ENCODE data around the gene LPCAT1.

The LPCAT1 gene

GRCh38 chr5:1555011-1555807 lies 31.4 kb upstream of the LPCAT1 start:
- no peak for DNase-seq

GRCh38 chr5:1554410-1554967 lies 30.7 kb upstream of the LPCAT1 start:
- DNase-seq: no peak

- no peak for DNase-seq
These were observed 30.0 kb upstream of the LPCAT1 start for GRCh38 chr5:1553539-1554409.

- DNase-seq: no peak
These were observed 28.9 kb upstream of the LPCAT1 start for GRCh38 chr5:1552521-1553255.

GRCh38 chr5:1551426-1552301 lies 27.9 kb upstream of the LPCAT1 start:
- DNase-seq: no peak

GRCh38 chr5:1550287-1551076 lies 26.7 kb upstream of the LPCAT1 start:
- no peak for DNase-seq

GRCh38 chr5:1549475-1550030 lies 25.8 kb upstream of the LPCAT1 start:
- no peak for DNase-seq

GRCh38 chr5:1548702-1549474 lies 25.1 kb upstream of the LPCAT1 start:
- no peak for DNase-seq

GRCh38 chr5:1547655-1548054 lies 23.9 kb upstream of the LPCAT1 start:
- DNase-seq: no peak

- DNase-seq: no peak
These were observed 23.5 kb upstream of the LPCAT1 start for GRCh38 chr5:1547236-1547635.

GRCh38 chr5:1546556-1546955 lies 22.8 kb upstream of the LPCAT1 start:
- DNase-seq: no peak

GRCh38 chr5:1545805-1546355 lies 22.1 kb upstream of the LPCAT1 start:
- no peak for DNase-seq

- no peak for DNase-seq
These were observed 21.5 kb upstream of the LPCAT1 start for GRCh38 chr5:1545126-1545804.

GRCh38 chr5:1544294-1544961 lies 20.7 kb upstream of the LPCAT1 start:
- no peak for DNase-seq

GRCh38 chr5:1543398-1544293 lies 19.9 kb upstream of the LPCAT1 start:
- no peak for DNase-seq

GRCh38 chr5:1542781-1543180 lies 19.0 kb upstream of the LPCAT1 start:
- DNase-seq: no peak

GRCh38 chr5:1541702-1542400 lies 18.1 kb upstream of the LPCAT1 start:
- DNase-seq: no peak
